KMS-11 (cell line): ENCODE measurements around the gene RTP5.

Experiments
- H2AFZ ChIP-seq: fragments of 200-600 bp; sonication (generic); 2 replicates; pipeline ENCODE4 v1.6.1; 2016; ENCODE audit warnings: antibody characterized with exemption, mixed run types, low read depth
- H3K27ac ChIP-seq: fragments of 200-600 bp; sonication (generic); 2 replicates; pipeline ENCODE4 v1.6.1; 2016; ENCODE audit warnings: mild to moderate bottlenecking, mixed run types
- H3K27me3 ChIP-seq: fragments of 200-600 bp; sonication (generic); 2 replicates; pipeline ENCODE4 v1.6.1; 2017; ENCODE audit warnings: mild to moderate bottlenecking, low read depth, mixed run types, moderate library complexity; ENCODE audit not compliant: insufficient read depth
- H3K36me3 ChIP-seq: fragments of 200-600 bp; sonication (generic); 2 replicates; pipeline ENCODE4 v1.6.1; 2017; ENCODE audit warnings: mild to moderate bottlenecking, mixed run types; ENCODE audit not compliant: insufficient read depth
- H3K4me1 ChIP-seq: fragments of 200-600 bp; sonication (generic); 2 replicates; pipeline ENCODE4 v1.6.1; 2016; ENCODE audit warnings: mild to moderate bottlenecking, low read depth, mixed run types; ENCODE audit not compliant: poor library complexity, severe bottlenecking
- H3K4me2 ChIP-seq: fragments of 200-600 bp; sonication (generic); 2 replicates; pipeline ENCODE4 v1.7.0; 2016; ENCODE audit warnings: mild to moderate bottlenecking, mixed run types
- H3K4me3 ChIP-seq: fragments of 200-600 bp; sonication (generic); IDR thresholded peaks from 2 replicates; pipeline ENCODE4 v1.6.1; 2017; ENCODE audit warnings: low read depth, low read length, mixed read lengths; ENCODE audit not compliant: insufficient read depth
- H3K79me2 ChIP-seq: fragments of 200-600 bp; sonication (generic); 2 replicates; pipeline ENCODE4 v1.6.1; 2016; ENCODE audit warnings: low read depth, mixed run types; ENCODE audit not compliant: insufficient read depth
- H3K9ac ChIP-seq: fragments of 200-600 bp; sonication (generic); 2 replicates; pipeline ENCODE4 v1.6.1; 2016; ENCODE audit warnings: mild to moderate bottlenecking, mixed run types
- H4K20me1 ChIP-seq: fragments of 200-600 bp; sonication (generic); 2 replicates; pipeline ENCODE4 v1.6.1; 2016; ENCODE audit warnings: mild to moderate bottlenecking, mixed run types; ENCODE audit not compliant: insufficient read depth
- CTCF ChIP-seq: fragments of 200-600 bp; sonication (generic); conservative IDR thresholded peaks from 2 replicates; pipeline ENCODE4 v1.6.1; 2017; ENCODE audit warnings: low read depth, mild to moderate bottlenecking, antibody characterized with exemption, low read length, moderate library complexity, mixed read lengths

RTP5 gene

DNA sequence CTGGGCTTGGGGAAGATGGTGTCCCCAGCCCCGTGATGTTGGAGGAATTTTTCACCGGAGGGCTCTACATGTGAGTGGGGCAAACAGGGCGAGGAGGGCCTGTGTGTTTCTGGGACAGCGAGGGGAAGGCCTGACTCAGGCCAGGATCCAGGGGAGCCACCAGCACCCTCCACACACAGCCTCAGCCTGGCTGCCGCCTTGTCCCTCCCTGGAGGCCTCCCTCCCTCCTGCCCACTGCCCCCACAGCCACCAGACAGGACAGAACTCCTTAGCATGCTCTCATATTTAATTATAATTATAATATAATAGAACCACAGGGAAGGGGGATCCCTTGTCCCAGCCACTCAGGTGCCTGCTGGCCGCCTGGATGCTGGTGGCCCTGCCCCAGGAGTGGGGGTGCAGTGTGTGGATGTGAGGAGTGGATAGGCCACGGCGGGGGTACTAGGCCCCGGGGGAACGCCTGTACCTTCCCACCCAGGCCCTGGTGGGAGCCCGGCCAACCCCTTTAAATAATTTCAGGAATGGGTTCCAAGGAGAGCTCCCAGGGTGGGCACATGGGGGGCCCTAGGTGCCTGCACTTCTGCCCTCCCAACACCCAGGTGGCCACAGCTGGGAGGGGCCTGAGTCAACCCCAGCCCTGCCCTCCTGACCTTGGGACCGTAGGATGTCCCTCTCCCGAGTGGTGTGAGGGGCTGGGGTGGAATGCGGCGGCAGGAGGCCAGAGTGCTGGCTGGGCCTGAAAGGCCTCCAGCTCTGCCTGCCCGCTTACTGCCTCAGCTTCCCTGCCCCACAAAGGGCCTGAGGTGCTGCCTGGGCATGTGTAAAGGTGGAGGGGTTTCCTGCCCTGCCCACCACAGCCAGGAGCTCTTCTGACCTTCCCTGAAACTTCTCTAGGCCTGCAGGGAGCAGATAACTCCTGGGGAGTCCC lies 19.6 kb upstream of the RTP5 start:
- H4K20me1 ChIP-seq = no peaks in the 10 kb centered on the region
- H3K27ac ChIP-seq = no peak overlapping the region
- H3K4me3 ChIP-seq = no peak overlapping the region
- no peak overlapping the region for H2AFZ ChIP-seq
- no peaks in the 10 kb centered on the region for H3K79me2 ChIP-seq
- no peak overlapping the region for H3K9ac ChIP-seq
- H3K4me1 ChIP-seq = no peaks in the 10 kb centered on the region
- H3K27me3 ChIP-seq = peaks cover 41% of the 10 kb centered on the region; the same call in 1 of the 2 replicates
- H3K4me2 ChIP-seq = no peak overlapping the region
- no peak for TF ChIP-seq CTCF
- no peaks in the 10 kb centered on the region for H3K36me3 ChIP-seq

- no peak for TF ChIP-seq CTCF
- Histone ChIP-seq H3K4me1 (no peaks in the 10 kb centered on the region), H3K36me3 (no peaks in the 10 kb centered on the region), H3K4me2 (no peak overlapping the region), H2AFZ (no peak overlapping the region), H3K79me2 (no peaks in the 10 kb centered on the region), H3K9ac (no peak overlapping the region), H3K27me3 (peaks cover 34% of the 10 kb centered on the region; the same call in 1 of the 2 replicates), H4K20me1 (no peaks in the 10 kb centered on the region), H3K27ac (no peak overlapping the region), H3K4me3 (no peak overlapping the region)
These were observed 18.8 kb upstream of the RTP5 start for GRCh38 chr2:241850544-241851324.

DNA sequence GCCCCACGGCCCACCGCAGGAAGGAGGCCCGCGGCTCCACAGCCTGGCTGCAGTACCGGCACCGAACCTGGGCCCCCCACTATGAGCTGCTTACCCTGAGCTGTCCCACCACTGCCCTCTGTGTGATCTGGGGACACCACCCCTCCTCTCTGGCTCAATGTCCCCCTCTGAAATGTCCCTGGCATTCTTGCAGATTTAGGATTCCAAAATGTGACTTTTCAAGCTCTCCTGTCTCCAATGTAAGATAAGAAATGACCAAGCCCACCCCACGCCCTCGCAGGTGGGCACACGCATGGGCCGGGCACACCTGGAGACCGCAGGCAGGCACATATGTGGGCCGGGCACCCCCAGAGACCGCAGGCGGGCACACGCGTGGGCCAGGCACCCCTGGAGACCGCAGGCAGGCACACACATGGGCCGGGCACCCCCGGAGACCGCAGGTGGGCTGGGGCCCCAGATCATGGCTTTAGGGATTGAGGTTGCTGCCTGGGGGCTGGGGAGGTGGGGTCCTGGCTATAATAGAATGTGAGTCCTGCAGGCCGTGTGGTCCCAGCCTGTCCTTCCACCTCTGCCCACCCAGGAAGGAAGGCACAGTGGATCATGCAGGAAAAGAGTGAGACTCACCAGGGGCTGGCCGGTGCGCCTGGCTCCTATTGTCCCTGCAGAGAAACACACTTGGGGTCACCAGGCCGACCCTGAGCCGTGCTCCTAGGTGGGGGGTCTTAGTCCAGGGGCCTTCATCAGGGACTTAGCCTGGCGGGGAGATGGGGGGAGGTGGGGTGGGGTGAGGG lies 18.0 kb upstream of the RTP5 start:
- TF ChIP-seq CTCF = no peak
- no peak overlapping the region for H3K9ac ChIP-seq
- peaks cover 36% of the 10 kb centered on the region; the same call in 1 of the 2 replicates for H3K27me3 ChIP-seq
- H2AFZ ChIP-seq = no peak overlapping the region
- no peak overlapping the region for H3K4me3 ChIP-seq
- H3K4me2 ChIP-seq = no peak overlapping the region
- H3K36me3 ChIP-seq = no peaks in the 10 kb centered on the region
- no peaks in the 10 kb centered on the region for H3K79me2 ChIP-seq
- H4K20me1 ChIP-seq = no peaks in the 10 kb centered on the region
- H3K4me1 ChIP-seq = no peaks in the 10 kb centered on the region
- no peak overlapping the region for H3K27ac ChIP-seq
